HUES48 (cell line): ENCODE data around the gene BEX2.
A peak's percentile ranks its signal among the peaks of the same experiment; 100 is the strongest.
"Not testable (repeated sequence)": the region's sequence is repeated elsewhere in the genome, so short reads cannot be mapped to it uniquely, and the experiment has no call there.

Source experiments
- H3K27ac ChIP-seq: one replicate; pipeline ENCODE4 v1.7.0; 2013; ENCODE audit warnings: low read depth, low read length, inconsistent platforms
- H3K27me3 ChIP-seq: 2 replicates; pipeline ENCODE4 v1.6.1; 2013; ENCODE audit warnings: mild to moderate bottlenecking, low read length; ENCODE audit not compliant: control insufficient read depth, insufficient read depth
- H3K36me3 ChIP-seq: 2 replicates; pipeline ENCODE4 v1.6.1; 2013; ENCODE audit warnings: low read length; ENCODE audit not compliant: control insufficient read depth, insufficient read depth
- H3K4me1 ChIP-seq: 2 replicates; pipeline ENCODE4 v1.6.1; 2013; ENCODE audit warnings: mild to moderate bottlenecking, low read length; ENCODE audit not compliant: control insufficient read depth, insufficient read depth
- H3K4me3 ChIP-seq: 2 replicates; pipeline ENCODE4 v1.5.1; 2013; ENCODE audit warnings: mild to moderate bottlenecking, low read depth, low read length
- H3K9ac ChIP-seq: 2 replicates; pipeline ENCODE4 v1.6.1; 2013; ENCODE audit warnings: mild to moderate bottlenecking, low read depth, low read length, moderate library complexity
- H3K9me3 ChIP-seq: 2 replicates; pipeline ENCODE4 v1.6.1; 2013; ENCODE audit warnings: low read length; ENCODE audit not compliant: control insufficient read depth, insufficient read depth

Gene BEX2

DNA sequence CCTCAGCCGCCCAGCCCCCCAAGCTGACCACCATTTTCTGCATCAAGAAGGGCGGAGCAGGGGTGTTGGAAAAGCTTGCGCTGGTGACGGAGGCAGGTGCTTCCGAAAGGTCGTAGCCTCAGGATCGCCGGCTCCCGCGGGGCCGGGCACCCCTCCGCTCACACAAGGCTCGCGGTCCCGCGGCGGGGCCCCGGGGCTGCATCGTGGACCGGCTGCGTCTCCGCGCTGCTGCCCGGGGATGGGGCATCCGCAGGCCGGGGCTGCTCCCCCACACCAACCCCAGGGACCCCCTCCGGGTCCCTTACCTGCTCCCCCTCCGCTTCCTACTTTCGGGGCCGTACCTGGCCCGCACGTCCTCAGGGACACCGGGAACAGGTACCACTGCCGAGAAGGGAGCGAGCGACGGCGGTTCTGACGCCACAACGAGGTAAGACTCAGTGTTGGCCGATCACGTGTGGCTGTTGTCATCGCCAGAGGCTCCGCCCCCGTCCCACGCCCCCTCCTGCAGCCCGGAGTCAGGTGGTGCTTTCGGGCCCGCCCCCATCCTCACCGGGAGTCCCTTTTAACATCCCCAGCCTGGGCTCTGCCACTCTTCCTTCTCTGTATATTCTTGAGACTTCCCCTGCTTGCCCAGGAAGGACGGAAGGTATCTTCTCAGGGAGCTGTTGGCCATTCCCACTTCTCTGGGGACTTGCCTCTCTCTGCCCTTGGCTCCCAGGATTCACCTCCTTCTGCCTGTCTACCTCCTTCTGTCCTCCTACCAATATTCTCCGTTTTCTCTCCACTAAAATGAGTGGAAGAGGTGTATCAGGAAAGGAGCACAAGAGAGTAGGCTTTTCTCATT lies at the start of gene BEX2:
Gene BEX2, minus strand, starts transcription at position 436 of the 844 bp plus-strand sequence. CDS start 1,014 bp downstream, outside the sequence.
- H3K4me3 ChIP-seq = peak within 1 kb of the TSS; percentile 80
- H3K27ac ChIP-seq = peak within 1 kb of the TSS; percentile 71
- H3K9me3 ChIP-seq = no peaks in the 10 kb centered on the region
- H3K27me3 ChIP-seq = peaks cover 10% of the 10 kb centered on the region
- peaks cover 6% of the 10 kb centered on the region for H3K4me1 ChIP-seq
- peaks cover 11% of the 10 kb centered on the region for H3K36me3 ChIP-seq
- peak within 1 kb of the TSS; percentile 81 for H3K9ac ChIP-seq

DNA sequence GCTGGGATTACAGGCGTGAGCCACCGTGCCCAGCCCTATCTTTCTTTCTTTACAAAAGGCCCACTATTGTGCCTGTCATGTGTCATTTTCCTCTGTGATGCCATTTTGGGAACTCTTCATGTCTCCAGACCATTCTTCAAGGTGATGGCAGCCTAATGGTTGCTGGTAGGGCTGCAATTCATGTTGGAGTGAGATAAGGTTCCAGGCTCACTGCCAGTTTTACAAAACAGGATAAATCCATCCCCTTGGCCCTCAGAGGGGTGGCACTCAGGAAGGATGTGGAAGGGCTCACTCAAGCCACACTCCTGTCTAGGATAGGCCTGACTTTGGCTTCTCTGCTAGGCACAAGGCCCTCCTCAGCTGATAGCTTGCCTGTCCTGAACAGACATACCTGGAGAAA lies 49.3 kb upstream of the BEX2 start:
- Histone ChIP-seq H3K4me1 (peaks cover 28% of the 10 kb centered on the region), H3K27ac (no peak overlapping the region), H3K27me3 (no peaks in the 10 kb centered on the region), H3K36me3 (peaks cover 11% of the 10 kb centered on the region), H3K9me3 (no peaks in the 10 kb centered on the region), H3K9ac (no peak overlapping the region), H3K4me3 (no peak overlapping the region)

DNA sequence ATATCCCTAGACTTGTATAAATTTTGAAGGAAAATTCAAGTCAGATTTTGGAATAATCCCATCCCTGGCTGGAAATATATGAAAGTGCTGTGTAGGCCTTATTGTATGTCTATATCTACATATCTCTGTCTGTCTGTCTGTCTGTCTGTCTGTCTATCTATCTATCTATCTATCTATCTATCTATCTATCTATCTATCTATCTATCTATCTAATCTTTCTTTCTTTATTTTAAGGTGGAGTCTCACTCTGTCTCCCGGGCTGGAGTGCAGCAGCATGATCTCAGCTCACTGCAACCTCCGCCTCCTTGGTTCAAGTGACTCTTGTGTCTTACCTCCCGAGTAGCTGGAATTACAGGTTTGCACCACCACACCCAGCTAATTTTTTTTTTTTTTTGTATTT lies 48.8 kb upstream of the BEX2 start:
- peaks cover 28% of the 10 kb centered on the region for H3K4me1 ChIP-seq
- not testable (repeated sequence) for H3K27me3 ChIP-seq, H3K4me3 ChIP-seq, H3K27ac ChIP-seq, H3K9ac ChIP-seq, H3K9me3 ChIP-seq
- H3K36me3 ChIP-seq = peaks cover 11% of the 10 kb centered on the region

DNA sequence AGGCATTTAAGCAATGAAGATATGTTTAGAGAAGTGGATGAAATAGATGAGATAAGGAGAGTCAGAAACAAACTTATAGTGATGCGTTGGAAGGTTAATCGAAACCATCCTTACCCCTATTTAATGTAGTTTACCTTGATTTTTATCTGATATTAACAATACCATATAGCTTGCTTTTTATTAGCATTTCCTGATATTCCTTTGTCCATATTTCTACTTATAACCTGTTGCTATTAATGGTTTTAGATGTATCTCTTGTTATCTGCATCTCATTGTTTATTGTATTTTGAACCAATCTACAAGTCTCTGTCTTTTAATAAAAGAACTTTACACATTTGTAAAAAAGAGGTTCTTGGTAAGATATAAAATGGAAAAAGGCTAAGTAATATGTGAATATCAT lies 47.1 kb upstream of the BEX2 start:
- Histone ChIP-seq H3K27ac (no peak overlapping the region), H3K36me3 (peaks cover 11% of the 10 kb centered on the region), H3K27me3 (no peaks in the 10 kb centered on the region), H3K9ac (no peak overlapping the region), H3K4me3 (peak overlapping the region; percentile 99), H3K9me3 (no peaks in the 10 kb centered on the region), H3K4me1 (peaks cover 26% of the 10 kb centered on the region)

DNA sequence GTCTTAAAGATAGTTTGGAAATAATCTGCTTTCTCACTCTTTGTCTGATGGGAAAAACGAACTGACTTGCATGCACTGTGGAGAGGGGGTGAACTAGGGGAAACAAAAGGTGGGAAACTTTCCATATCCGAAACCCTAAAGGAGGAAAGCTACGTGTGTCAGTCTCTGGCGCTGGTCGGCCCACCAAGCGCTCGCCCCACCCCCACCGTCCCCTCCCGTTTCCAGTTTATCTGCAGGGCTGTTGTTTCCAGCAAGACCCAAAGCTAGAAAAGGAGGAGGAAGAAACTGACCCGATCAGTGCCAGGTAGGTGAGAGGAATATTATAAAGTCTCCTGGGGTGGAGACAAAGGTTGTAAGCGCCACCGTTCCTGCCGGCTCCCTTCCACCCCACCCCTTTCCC lies 46.1 kb upstream of the BEX2 start:
- Histone ChIP-seq H3K9ac (peak overlapping the region; percentile 91), H3K4me3 (peak overlapping the region; percentile 99), H3K4me1 (peaks cover 17% of the 10 kb centered on the region), H3K9me3 (no peaks in the 10 kb centered on the region), H3K27me3 (no peaks in the 10 kb centered on the region), H3K27ac (peak overlapping the region; percentile 89), H3K36me3 (peaks cover 11% of the 10 kb centered on the region)

DNA sequence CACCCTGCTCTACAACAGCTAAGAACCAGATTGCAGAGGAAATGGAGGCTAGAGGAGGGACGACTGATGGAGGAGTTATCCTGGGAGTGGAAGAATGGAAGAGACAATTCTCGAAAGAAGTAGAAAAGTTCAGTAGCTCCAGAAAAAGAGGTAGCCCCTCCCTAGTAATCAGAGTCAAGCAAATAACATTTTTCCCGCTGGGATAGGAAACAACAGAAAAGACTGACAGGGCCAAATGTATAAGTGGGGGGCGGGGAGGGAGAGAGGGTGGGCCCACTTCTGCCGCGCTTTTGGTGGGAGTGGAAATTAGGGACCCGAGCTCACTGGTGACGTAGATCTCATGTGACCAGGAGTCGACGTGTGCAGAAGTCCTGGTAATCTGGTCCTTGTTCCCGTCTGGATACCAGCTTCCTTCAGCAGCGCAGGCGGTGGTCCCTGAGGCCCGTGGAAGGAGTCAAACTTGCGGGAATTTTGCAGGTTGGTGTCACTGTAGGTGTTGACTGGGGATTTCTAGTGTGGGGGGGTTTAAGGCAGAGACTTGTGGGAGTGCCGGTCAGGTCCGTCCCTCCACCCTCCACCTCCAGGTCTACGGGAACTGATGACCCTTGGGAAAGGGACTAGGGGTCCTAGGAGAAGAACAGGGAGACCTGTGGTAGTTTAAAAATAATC lies 45.5 kb upstream of the BEX2 start, which contains the start of gene TCEAL9:
Gene TCEAL9, plus strand, starts transcription at position 377 of the 669 bp plus-strand sequence. CDS start 1,179 bp downstream, outside the sequence.
- no peaks in the 10 kb centered on the region for H3K9me3 ChIP-seq
- peaks cover 11% of the 10 kb centered on the region for H3K36me3 ChIP-seq
- peak within 1 kb of the TSS; percentile 89 for H3K27ac ChIP-seq
- H3K4me3 ChIP-seq = peak within 1 kb of the TSS; percentile 99
- H3K9ac ChIP-seq = peak within 1 kb of the TSS; percentile 91
- no peaks in the 10 kb centered on the region for H3K27me3 ChIP-seq
- H3K4me1 ChIP-seq = peaks cover 11% of the 10 kb centered on the region

DNA sequence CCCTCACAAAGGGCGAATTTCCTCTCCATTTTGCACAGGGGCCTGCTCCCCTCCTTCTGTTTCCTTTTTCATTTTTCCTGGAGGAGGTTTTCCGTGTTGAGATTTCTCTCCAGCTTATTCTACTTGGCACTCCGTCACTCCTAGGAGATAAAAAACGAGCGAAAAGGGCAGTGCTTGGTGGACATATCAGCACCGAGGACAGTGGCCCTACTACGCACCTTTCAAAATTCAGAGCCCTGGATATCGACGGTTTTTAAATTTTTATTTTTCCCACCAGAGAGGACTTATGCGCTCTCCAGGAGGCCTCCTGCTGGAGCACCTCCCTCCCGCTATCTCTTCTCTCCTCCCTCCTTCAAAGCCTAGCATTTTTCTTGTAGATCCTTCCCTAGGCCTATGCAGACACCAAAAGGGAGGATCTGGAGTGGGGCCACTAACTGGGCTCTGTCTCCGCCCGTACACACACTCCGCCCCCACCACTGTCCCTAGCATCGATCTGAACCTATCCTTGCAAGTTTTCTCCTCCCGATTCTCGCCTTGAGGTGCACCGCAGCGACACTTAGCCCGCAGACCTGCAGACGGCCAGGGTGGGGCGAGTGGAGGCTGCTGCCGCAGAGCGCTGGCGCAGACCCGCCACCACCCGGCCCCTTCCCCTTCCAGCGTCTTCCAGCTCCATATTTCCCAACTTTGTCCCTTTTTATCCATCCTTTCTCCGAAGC lies 37.0 kb upstream of the BEX2 start:
- Histone ChIP-seq H3K9me3 (no peaks in the 10 kb centered on the region), H3K27me3 (peaks cover 17% of the 10 kb centered on the region), H3K9ac (no peak overlapping the region), H3K4me3 (peak overlapping the region; percentile 47), H3K27ac (no peak overlapping the region), H3K36me3 (no peaks in the 10 kb centered on the region), H3K4me1 (peaks cover 6% of the 10 kb centered on the region)

DNA sequence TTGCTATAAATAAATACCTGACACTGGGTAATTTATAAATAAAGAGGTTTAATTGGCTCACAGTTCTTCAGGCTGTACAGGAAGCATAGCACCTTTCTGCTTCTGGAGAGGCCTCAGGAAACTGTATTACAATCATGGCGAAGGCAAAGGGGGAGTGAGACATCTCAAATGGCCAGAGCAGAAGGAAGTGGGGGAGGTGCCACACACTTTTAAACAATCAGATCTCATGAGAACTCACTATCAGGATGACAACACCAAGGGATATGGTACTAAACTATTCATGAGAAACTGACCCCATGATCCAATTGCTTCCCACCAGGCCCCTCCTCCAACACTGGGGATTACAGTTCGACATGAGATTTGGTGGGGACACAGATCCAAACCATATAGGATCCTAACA lies 33.8 kb upstream of the BEX2 start:
- Histone ChIP-seq H3K27me3 (peaks cover 17% of the 10 kb centered on the region), H3K36me3 (no peaks in the 10 kb centered on the region), H3K4me1 (peaks cover 6% of the 10 kb centered on the region), H3K27ac (no peak overlapping the region), H3K4me3 (no peak overlapping the region), H3K9me3 (no peaks in the 10 kb centered on the region), H3K9ac (no peak overlapping the region)

DNA sequence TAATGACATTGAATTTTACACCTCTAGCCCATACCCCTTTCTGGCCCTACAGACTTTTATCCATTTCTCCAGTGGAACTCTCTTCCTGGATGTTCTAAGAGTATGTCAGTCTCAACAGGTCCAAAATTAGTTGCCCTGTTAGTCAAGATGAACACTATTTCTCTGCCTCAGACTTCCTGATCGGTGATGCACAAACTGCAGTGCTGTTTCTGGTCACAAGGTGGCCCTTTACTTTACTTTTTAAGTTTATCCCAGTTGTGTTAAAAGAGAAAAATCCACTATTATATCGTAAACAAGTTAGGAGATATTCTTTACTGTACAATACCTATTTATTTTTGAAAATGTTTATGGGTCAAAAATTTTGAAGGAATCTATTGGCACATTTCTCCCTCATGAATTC lies 32.3 kb upstream of the BEX2 start:
- no peaks in the 10 kb centered on the region for H3K36me3 ChIP-seq
- no peaks in the 10 kb centered on the region for H3K9me3 ChIP-seq
- no peak overlapping the region for H3K27ac ChIP-seq
- peaks cover 6% of the 10 kb centered on the region; the same call in 1 of the 2 replicates for H3K27me3 ChIP-seq
- H3K9ac ChIP-seq = no peak overlapping the region
- no peak overlapping the region for H3K4me3 ChIP-seq
- H3K4me1 ChIP-seq = peaks cover 6% of the 10 kb centered on the region

DNA sequence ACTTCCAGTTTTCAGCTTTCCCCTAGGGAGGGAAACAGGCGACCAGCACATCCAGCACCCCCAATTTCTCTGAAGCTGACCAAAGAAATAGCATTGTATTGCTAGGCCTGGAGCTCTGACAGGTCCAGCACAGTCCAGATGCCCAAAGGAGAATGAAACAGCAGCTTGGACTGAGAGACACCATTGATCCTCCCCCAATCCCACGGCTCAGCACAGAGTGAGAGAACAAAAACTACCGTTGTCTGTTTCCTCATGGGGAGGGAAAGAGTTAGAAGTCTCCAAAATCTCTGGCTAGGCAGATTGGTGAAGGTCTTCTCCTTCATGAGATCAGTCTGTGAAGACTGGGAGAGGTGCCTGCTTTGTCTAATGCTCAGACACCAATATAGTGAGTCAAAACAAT lies 27.9 kb upstream of the BEX2 start:
- peaks cover 2% of the 10 kb centered on the region; the same call in 1 of the 2 replicates for H3K27me3 ChIP-seq
- no peaks in the 10 kb centered on the region for H3K9me3 ChIP-seq
- H3K36me3 ChIP-seq = no peaks in the 10 kb centered on the region

More for the DNA sequence above, 27.9 kb upstream of the BEX2 start:
- Histone ChIP-seq H3K4me1 (peaks cover 9% of the 10 kb centered on the region), H3K27ac (no peak overlapping the region), H3K4me3 (no peak overlapping the region), H3K9ac (no peak overlapping the region)
